COLO668 (cell line): ENCODE results near the gene IP6K2.
A peak's percentile ranks its signal among the peaks of the same experiment; 100 is the strongest.
"Not testable (repeated sequence)": the region's sequence is repeated elsewhere in the genome, so short reads cannot be mapped to it uniquely, and the experiment has no call there.

ENCODE experiments used
- DNase-seq: peaks from one replicate; lab custom pipeline; 2025; ENCODE audit not compliant: unreplicated experiment; lab: John Stamatoyannopoulos, UW

The IP6K2 gene

GRCh38 chr3:48716982-48717746 lies at the start of gene IP6K2:
Gene IP6K2 (minus strand): TSS chr3:48717221. CDS start chr3:48695291, 21,930 bp downstream.
- peak; percentile 96 for DNase-seq

DNA sequence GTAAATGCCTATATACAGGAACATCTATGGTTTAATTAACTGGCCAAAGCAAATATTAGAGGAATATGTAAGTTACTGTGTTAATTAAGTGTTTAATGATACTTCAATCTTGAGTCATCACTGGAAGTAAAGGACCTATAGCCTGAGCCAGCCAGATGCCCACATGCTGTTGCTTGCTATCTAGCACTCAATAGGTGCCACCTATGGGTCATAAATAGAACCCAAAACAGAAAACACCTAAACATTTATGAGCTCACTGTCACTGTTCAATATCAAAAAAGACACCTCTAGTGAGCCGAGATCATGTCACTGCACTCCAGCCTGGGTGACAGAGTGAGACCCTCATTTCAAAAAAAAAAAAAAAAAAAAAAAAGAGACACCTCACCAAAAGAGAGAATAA lies 48.4 kb upstream of the IP6K2 start:
- DNase-seq = no peak

DNA sequence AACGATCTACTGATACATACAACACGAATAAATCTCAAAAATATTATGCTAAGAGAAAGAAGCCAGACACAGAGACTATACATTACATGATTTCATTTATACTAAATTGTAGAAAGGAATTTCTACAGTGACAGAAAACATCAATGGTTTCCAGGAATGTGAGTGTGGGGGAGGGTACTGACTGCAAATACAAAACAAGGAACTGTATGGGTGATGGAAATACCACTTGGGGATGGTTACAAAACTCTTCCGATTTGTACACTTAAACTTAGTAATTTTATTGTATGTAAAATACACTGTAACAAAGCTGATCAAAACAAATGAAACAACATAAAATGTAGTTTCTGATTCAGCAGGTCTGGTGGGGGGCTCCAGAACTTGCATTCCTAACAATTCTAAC lies 45.8 kb upstream of the IP6K2 start:
- no peak for DNase-seq

DNA sequence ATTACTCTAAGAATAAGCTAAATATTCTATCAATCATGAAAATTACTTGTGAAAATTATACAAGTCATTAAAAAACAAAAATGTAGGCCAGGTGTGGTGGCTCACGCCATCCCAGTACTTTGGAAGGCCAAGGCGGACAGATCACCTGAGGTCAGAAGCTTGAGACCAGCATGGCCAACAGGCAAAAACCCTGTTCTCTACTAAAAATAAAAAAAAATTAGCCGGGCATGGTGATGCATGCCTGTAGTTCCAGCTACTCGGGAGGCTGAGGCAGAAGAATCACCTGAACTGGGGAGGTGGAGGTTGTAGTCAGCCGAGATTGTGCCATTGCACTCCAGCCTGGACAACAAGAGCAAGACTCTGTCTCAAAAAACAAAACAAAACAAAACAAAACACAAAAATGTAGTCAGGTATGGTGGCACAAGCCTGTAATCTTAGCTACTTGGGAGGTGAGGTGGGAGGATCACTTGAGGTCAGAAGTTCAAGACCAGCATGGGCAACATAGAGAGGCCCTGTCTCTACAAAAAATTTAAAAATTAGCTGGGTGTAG lies 43.0 kb upstream of the IP6K2 start:
- not testable (repeated sequence) for DNase-seq

DNA sequence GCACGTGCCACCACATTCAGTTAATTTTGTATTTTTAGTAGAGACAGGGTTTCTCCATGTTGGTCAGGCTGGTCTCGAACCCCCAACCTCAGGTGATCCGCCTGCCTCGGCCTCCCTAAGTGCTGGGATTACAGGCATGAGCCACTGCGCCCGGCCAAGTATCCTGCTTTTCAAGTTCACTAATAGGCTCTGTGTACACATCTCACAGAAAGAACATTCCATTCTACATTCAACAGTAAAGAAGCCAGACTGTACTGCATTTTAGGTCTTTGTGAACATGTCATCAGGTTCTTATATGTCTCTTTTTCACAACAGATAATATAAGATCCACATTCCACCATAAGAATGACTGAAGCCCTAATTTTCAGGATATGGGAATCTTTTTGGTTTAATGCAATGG lies 42.5 kb upstream of the IP6K2 start:
- DNase-seq = not testable (repeated sequence)

GRCh38 chr3:48759071-48759470 lies 42.0 kb upstream of the IP6K2 start:
- DNase-seq = no peak

DNA sequence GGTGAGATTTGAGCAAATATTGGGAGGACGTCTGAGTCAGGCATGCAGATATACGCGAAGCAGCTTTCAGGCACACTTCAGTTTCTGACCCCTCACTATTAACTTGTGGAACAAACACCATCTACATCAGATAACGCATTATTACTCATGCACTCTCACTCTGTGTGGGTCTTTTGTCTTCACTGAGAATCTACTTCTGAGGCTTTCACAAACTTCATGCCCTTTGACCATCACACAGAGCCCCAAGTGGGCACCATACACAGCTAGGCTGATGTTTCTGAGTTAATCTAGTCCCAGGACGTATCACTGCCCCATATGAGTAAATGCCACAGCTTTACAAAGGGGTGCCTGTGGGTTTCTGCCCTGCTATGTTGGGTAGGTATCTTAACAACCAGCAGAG lies 39.6 kb upstream of the IP6K2 start:
- DNase-seq = no peak

DNA sequence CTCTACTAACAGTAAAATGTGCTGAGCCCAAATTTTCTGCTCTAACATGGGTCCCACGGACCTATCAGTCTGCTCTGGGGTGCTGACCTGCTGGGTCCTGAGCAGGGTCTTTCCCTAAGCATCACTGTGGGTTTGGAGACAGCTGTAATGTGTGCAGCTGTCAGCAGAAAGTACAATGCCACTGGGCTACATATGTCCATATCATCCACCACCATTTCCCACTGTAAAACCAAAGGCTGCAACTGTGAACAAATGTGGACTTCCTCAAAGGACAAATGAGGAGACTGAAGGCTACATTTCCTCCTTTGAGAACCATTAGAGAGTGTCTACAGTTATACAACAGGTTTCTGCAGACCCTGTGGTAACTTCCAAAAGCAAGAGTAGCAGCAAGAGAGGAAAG lies 33.8 kb upstream of the IP6K2 start:
- DNase-seq = no peak

DNA sequence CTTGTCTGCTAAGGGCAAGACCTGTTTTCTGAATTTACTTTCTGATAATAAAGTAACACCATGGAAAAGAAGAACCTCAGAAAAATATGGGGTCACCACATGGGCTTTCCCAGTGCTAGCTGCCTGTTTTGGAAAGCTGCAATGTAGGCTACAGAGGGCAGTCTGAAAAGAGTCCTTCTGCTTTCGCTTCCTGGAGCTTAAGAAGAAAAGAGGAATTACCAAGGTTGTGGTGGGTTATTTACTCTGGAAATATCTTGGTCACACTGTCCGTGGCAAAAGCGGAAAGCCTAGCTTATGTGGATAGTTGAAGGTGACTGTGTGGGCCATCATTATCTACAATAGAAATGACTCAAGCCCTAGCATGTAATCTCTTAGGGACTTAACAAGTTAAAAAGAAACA lies 31.7 kb upstream of the IP6K2 start:
- no peak for DNase-seq

DNA sequence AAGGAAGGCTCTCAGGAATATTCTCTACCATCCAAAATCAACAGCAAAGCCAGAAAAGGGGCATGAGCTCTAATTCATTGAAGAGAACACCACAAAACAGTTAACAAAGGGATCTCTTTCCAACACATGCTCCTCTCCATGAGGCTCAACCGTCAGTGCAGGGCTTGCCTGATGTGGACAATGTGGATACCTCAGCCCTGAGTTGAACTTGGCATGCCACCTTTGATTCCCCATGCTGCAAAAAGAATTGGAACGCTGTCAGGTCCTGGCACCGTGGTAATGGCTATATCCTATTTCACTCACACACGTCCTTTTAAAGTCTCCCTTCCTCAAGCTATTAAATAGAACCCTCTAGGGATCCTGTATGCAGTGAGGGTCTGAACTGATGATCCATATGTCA lies 30.7 kb upstream of the IP6K2 start:
- DNase-seq = no peak

- DNase-seq = no peak
These were observed 30.1 kb upstream of the IP6K2 start for GRCh38 chr3:48747015-48747615.

GRCh38 chr3:48743773-48744172 lies 26.8 kb upstream of the IP6K2 start:
- no peak for DNase-seq

- not testable (repeated sequence) for DNase-seq
These were observed 24.2 kb upstream of the IP6K2 start for GRCh38 chr3:48741226-48741625.

DNA sequence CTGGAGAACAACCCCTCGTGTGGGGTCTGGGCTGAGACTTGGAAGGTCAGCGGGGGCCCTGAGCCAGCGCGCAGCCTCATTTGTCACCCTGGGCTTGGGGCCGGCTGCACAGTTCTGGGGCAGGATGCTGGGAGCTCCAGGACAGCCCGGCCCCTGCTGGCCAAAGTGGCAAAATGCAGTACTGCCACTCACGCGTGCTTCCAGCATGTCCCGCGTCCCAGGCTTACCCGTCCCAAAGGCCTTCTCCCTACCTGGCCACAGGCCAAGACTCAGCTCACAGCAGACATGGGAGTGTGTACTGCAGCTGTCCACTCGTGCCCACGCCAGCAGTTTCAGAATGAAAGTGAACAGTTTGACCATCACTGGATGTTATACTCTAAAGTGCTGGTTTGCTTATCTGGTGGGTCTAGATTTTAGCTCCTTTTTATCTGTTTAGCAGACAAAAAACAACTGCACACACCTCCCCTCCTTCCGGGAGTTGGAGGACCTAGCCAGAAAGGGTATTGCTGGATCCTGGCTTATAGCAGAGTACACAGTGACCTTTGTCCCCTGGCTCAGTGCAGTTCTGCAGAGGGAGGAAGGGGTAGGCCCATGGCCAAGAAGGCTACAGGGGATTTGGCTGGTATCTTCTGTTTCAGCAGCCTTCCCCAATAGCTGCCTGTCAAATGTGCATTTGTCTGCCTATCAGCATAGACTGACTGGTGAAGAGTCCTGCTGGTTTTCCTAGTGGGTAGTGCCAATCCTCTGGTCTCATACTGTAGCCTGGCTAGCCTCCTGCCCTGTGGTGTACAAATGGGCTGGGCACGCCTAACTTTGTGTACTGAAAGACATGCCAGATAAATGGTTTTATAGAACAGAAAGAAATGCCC lies 23.2 kb upstream of the IP6K2 start:
- DNase-seq = peak; percentile 72

GRCh38 chr3:48739617-48739954 lies 22.6 kb upstream of the IP6K2 start:
- DNase-seq = no peak

DNA sequence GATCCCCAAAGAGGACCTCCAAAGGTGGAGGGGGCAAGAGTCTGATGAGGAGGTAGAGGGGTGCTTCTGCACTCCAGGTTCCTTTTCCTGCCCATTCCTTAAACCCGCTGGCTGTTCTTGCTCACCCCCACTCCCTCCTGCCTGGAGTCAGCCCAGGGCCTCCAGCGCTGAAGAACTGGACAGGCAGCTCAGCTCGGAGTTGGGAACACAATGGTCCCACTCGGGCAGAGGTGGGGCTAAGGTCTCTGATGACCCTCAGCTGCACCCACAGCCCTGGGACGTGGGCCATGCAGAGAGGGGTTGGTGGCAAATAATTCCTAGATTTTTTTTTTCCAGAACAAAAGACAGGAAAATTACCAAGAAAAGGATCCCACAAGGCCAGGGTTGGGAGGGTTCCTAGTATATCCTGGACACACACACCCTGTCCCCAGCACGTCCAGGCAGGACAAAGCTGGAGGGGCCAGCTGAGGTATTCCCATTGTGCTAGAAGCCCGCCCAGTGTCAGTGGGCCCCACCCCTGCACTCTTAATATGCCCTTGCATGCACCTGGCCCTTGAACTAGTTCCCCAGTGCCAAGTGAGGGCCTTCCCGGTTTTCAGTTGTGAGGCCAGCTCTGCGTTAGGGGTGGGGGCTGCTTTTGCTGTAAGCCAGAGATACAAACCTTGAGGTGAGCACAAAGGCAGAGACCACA lies 22.1 kb upstream of the IP6K2 start:
- no peak for DNase-seq

- DNase-seq = no peak
These were observed 21.1 kb upstream of the IP6K2 start for GRCh38 chr3:48738144-48738536.

DNA sequence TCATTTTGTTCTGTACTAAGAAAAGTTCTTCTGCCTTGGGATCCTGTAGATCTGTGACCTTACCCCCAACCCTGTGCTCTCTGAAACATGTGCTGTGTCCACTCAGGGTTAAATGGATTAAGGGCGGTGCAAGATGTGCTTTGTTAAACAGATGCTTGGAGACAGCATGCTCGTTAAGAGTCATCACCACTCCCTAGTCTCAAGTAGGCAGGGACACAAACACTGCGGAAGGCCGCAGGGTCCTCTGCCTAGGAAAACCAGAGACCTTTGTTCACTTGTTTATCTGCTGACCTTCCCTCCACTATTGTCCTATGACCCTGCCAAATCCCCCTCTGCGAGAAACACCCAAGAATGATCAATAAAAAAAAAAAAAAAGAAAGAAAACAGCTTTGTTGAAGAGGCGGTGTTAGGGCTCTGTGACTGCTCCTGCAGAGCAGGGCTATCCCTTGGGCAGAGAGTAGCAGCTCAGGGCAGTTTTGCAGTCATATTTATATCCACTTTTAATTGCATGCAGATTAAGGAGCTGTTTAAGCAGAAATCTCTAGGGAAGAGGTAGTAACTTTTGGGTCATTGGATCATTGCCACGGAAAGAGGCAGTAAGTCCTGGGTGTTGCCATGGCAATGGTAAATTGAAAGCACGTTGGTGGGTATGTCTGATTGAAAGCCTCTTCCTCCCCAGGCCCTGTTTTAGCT lies 18.2 kb upstream of the IP6K2 start:
- not testable (repeated sequence) for DNase-seq

DNA sequence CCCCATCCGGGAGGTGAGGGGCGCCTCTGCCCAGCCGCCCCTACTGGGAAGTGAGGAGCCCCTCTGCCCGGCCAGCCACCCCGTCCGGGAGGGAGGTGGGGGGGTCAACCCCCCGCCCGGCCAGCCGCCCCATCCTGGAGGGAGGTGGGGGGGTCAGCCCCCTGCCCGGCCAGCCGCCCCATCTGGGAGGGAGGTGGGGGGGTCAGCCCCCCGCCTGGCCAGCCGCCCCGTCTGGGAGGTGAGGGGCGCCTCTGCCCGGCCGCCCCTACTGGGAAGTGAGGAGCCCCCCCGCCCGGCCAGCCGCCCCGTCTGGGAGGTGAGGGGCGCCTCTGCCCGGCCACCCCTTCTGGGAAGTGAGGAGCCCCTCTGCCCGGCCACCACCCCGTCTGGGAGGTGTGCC lies 17.5 kb upstream of the IP6K2 start:
- not testable (repeated sequence) for DNase-seq

- DNase-seq = not testable (repeated sequence)
These were observed 16.9 kb upstream of the IP6K2 start for GRCh38 chr3:48733752-48734518.
